ENCODE measurements around the gene PHRF1. TPM values are rescaled to one million over a fixed set of nuclear protein-coding genes. Genes with fewer than 3 reads are reported as not detected.

The PHRF1 gene
- total RNA-seq, 3 donors from 2014 or later (not counting 1 experiment from before 2014, with no cell fraction given): 46.1 to 52.0 (median 46.9) TPM

DNA sequence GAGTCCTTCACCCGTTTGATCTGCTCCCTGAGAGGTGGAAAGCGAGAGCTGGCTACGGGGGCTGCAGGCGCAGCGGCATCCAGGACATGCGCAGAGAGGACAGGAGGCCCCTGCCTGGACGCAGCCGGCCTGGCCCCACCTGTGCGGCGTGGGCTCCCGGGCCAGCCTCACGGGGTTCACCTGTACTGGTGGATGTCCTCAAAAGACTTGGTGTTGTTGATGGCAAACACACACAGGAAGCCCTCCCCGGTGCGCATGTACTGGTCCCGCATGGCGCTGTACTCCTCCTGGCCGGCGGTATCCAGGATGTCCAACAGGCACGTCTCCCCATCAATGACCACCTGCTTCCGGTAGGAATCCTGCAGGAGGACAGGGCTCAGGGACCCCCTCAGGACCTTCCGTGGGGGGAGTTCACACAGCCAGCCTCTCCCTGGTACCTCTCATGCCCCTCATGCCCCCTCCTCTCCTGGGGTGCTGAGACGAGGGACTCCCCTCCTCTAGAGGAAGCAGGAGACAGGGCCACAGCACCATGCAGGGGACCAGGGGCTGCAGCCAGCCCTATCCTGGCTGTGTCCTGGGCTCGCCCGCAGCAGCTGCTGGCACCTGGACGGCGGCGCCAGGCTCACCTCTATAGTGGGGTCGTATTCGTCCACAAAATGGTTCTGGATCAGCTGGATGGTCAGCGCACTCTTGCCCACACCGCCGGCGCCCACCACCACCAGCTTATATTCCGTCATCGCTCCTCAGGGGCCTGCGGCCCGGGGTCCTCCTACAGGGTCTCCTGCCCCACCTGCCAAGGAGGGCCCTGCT is 42.5 kb upstream of the PHRF1 start:
- peaks cover 11% of the 10 kb centered on the region for H3K36me3 ChIP-seq (ENCODE audit: control insufficient read depth, insufficient read depth, low read length)
- H3K4me1 ChIP-seq (ENCODE audit: control insufficient read depth, insufficient read depth, low read length): peaks cover 37% of the 10 kb centered on the region
- no peaks in the 10 kb centered on the region for H3K9me3 ChIP-seq (ENCODE audit: control insufficient read depth, insufficient read depth, low read length)
- intact Hi-C loops (cut with micrococcal nuclease): no loop called here
- H3K27ac Mint-ChIP-seq: no peak overlapping the region
- no peak overlapping the region for H3K4me3 Mint-ChIP-seq
- H3K4me1 Mint-ChIP-seq: peaks cover 0 to 25% of the 10 kb centered on the region in 2 donors
- H3K36me3 Mint-ChIP-seq: no peaks in the 10 kb centered on the region
- H3K27me3 ChIP-seq (ENCODE audit: control insufficient read depth, insufficient read depth, low read length): no peaks in the 10 kb centered on the region
- ATAC-seq (no peak), DNase-seq (no peak)
- H3K9me3 Mint-ChIP-seq: no peaks in the 10 kb centered on the region
- H3K27me3 Mint-ChIP-seq (ENCODE audit: low read depth in 2 of 2): no peaks in the 10 kb centered on the region
- no peak for TF ChIP-seq CTCF (IDR thresholded peaks at IDR 0.05)
- WGBS (ENCODE audit: insufficient coverage): 97% methylated on average over 37 of the region's 37 CpGs
- H3K27ac ChIP-seq (ENCODE audit: low read length): no peak overlapping the region
- no peak overlapping the region for H3K4me3 ChIP-seq (ENCODE audit: low read length)

DNA sequence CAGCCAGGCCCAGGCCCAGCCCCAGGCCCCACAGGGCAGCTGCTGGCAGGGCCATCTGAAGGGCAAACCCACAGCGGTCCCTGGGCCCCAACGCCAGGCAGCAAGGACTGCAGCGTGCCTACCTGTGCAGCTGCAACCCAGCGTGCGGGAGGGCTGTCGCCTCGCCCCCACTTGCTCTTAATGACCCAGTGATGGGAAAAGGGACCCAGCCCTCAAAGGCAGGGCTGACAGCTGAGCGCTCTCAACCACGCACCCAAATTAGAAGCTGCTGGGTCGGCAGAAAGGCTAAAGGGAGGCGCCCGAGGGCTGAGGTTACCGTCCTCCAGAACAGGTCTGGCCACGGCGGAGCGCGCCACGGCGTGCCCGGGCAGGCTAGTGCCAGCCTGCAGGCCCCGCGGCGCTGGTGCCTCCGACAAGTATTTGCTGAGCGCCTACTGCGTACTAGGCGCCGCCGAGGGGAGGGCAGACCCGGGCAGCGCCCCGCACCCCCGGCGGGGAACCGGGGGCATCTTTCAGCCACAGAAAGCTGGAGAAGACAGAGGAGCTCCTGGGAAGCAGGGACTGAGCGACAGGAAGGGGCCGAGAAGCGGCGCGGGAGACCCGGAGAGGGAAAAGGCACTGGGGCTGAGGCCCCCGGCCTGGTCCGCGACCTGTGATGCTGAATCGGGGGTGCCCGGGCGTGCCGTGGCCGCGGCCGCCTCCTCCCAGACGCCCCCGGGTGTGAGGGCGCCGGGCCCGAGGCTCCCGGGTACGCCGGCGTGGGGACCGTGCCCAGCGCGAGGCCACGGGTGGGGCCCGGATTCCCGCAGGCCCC is 41.7 kb upstream of the PHRF1 start:
- DNase-seq (peak in 1 of 2 donors; percentile 54), ATAC-seq (peak in 1 of 3 donors; percentile 0)
- Histone ChIP-seq H3K27me3 (ENCODE audit: control insufficient read depth, insufficient read depth, low read length) (no peaks in the 10 kb centered on the region), H3K4me3 (ENCODE audit: low read length) (peak overlapping the region; percentile 50), H3K27ac (ENCODE audit: low read length) (no peak overlapping the region), H3K36me3 (ENCODE audit: control insufficient read depth, insufficient read depth, low read length) (peaks cover 11% of the 10 kb centered on the region), H3K4me1 (ENCODE audit: control insufficient read depth, insufficient read depth, low read length) (peaks cover 37% of the 10 kb centered on the region), H3K9me3 (ENCODE audit: control insufficient read depth, insufficient read depth, low read length) (no peaks in the 10 kb centered on the region)
- Mint-ChIP-seq H3K4me1 (peaks cover 0 to 25% of the 10 kb centered on the region in 2 donors), H3K27me3 (ENCODE audit: low read depth in 2 of 2) (no peaks in the 10 kb centered on the region), H3K4me3 (peak overlapping the region; percentile 74), H3K9me3 (no peaks in the 10 kb centered on the region), H3K36me3 (no peaks in the 10 kb centered on the region), H3K27ac (peak overlapping the region in 1 of 2 donors; percentile 42)
- no peak for TF ChIP-seq CTCF (IDR thresholded peaks at IDR 0.05)
- 8% methylated on average over 66 of the region's 66 CpGs for WGBS (ENCODE audit: insufficient coverage)
- intact Hi-C loops (cut with micrococcal nuclease): no loop called here

DNA sequence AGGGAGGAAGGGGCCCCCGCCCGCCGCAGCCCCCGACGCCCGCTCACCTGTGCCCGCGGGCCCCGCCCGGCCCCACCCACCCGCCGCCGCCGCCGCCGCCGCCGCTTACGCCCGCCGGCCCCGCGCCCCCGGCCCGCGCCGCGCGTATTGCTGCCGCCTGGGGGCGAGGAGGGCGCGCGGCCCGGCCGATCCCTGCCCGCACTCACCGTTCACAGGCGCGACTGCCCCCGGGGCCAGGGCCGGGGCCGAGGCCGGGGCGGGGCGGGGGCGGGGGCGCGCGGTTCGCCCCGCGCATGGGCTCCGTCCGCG is 41.1 kb upstream of the PHRF1 start:
- DNase-seq: no peak
- peaks cover 0 to 25% of the 10 kb centered on the region in 2 donors for H3K4me1 Mint-ChIP-seq
- H3K4me3 ChIP-seq (ENCODE audit: low read length): peak overlapping the region; percentile 50

More for the DNA sequence above, 41.1 kb upstream of the PHRF1 start:
- Histone ChIP-seq H3K27ac (ENCODE audit: low read length) (no peak overlapping the region), H3K36me3 (ENCODE audit: control insufficient read depth, insufficient read depth, low read length) (peaks cover 11% of the 10 kb centered on the region), H3K9me3 (ENCODE audit: control insufficient read depth, insufficient read depth, low read length) (no peaks in the 10 kb centered on the region), H3K27me3 (ENCODE audit: control insufficient read depth, insufficient read depth, low read length) (no peaks in the 10 kb centered on the region), H3K4me1 (ENCODE audit: control insufficient read depth, insufficient read depth, low read length) (peaks cover 37% of the 10 kb centered on the region)
- Mint-ChIP-seq H3K36me3 (no peaks in the 10 kb centered on the region), H3K4me3 (no peak overlapping the region), H3K27ac (peak overlapping the region in 1 of 2 donors; percentile 92), H3K9me3 (no peaks in the 10 kb centered on the region), H3K27me3 (ENCODE audit: low read depth in 2 of 2) (no peaks in the 10 kb centered on the region)
- TF ChIP-seq CTCF (IDR thresholded peaks at IDR 0.05): no peak
- intact Hi-C loops (cut with micrococcal nuclease): no loop called here
- under 1% methylated on average over 54 of the region's 56 CpGs for WGBS (ENCODE audit: insufficient coverage)
- peak in 2 of 3 donors; percentile 18 to 26 for ATAC-seq

All from natural killer cell (primary cell).